Activated CD4-positive, alpha-beta T cell treated with anti-CD3 and anti-CD28 coated beads, Interleukin-2, amount 50 U/mL, for 16 hours (primary cell): ENCODE measurements around the gene ARHGAP19.

Source experiments
- DNase-seq: peaks from one replicate; pipeline ENCODE4 v3.0.0-alpha.2; 2020

Gene ARHGAP19, protein sequence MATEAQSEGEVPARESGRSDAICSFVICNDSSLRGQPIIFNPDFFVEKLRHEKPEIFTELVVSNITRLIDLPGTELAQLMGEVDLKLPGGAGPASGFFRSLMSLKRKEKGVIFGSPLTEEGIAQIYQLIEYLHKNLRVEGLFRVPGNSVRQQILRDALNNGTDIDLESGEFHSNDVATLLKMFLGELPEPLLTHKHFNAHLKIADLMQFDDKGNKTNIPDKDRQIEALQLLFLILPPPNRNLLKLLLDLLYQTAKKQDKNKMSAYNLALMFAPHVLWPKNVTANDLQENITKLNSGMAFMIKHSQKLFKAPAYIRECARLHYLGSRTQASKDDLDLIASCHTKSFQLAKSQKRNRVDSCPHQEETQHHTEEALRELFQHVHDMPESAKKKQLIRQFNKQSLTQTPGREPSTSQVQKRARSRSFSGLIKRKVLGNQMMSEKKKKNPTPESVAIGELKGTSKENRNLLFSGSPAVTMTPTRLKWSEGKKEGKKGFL

GRCh38 chr10:97292097-97292861 lies at the start of gene ARHGAP19:
Gene ARHGAP19, minus strand, starts transcription at chr10:97292637. Its CDS starts 10 bp downstream, at chr10:97292627.
- DNase-seq, result peak; percentile 99

DNA sequence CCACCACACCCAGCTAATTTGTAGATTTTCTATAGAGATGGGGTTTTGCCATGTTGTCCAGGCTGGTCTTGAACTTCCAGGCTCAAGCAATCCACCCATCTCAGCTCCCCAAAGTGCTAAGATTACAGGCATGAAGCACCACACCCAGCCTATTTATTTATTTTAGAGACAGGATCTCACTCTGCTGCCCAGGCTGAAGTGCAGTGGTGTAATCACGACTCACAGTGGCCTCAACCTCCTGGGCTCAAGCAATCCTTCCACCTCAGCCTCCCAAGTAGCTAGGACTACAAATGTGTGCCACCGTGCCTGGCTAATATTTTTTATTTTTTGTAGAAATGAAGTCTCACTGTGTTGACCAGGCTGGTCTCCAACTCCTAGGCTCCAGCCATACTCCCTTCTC lies 49.0 kb upstream of the ARHGAP19 start:
- no peak for DNase-seq

GRCh38 chr10:97338041-97338440 lies 45.6 kb upstream of the ARHGAP19 start:
- no peak for DNase-seq

DNA sequence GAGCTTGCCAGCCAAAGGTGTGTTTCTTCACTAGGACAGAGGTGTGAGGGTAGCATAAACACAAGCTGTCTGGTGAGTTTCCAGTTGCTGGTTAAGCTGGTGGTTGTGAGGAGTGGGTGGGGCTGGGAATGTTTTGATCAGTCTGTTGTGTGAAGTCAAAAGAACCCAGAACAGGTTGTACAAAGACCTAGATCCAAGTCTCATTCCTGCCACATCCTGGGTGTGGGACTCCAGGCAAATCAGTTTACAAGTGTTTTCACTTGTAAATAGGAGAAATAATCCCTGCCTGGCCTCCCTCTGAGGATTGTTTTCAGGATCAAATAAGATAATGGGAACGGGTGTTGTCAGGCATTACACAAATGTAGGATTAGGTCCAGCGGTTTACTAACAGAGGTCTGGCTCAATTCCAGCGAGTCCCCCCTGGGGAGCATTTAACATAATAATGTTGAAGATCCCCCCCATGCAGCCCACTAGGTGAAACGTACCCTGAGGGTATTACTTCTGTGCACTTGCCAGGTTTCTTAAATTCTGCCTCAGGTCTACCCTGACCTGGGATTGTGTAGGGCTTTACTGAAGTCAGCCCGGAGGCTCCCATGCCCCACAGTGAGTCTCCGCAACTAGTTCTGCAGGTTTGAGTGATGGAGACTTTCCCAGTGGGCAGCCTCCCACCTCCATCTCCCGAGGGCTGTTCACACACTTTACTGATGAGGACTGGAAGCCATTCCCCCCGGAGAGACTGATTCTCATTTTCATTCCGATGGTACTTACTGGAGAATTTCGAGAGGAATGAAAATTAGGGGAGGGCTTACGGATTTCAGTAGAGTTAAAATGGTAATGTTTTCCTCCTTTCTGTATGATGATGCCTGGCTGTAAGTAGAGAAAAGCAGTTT lies 44.8 kb upstream of the ARHGAP19 start:
- DNase-seq, result no peak

DNA sequence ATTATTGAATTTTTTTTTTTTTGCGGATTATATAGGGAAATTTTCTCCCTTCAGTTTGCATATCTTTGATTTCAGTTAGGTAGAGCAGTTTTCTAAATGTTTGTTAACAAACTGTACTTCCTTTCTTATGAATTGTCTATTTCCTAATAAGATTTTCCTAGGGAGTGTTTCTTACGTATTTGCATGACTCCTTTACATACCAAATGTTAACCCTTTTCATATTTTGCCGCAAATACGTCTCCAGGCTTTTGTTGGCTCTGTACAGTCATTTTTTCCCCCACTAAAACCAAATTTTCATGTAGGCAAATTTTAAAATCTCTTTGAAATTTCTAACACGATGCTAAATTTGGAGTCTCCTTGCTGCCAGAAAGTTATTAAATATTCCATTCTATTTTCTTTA lies 44.0 kb upstream of the ARHGAP19 start:
- no peak for DNase-seq

DNA sequence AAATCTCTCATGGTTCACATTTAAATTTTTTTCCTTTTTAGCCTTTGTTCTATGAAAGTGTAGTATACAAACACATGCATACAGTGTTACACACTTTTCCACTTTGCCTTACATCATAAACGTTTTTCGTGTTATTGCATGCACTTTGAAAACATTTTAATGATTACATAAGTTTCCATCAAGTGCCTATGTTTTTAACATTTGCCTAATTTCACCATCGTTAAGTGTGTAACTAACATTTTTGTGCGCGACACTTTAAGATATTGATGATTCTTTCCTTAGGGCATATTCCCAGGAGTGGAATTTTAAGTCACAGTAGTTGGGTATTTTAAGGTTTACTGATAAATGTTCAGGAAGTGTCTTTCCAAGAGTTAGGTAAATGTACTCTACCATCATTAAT lies 43.6 kb upstream of the ARHGAP19 start:
- no peak for DNase-seq

- no peak for DNase-seq
Observed at GRCh38 chr10:97335188-97335619, 42.8 kb upstream of the ARHGAP19 start.

- peak; percentile 89 for DNase-seq
Observed at GRCh38 chr10:97334370-97335175, 42.1 kb upstream of the ARHGAP19 start, which contains the start of gene FRAT2. Gene FRAT2, minus strand, starts transcription at chr10:97334729. Its CDS starts 157 bp downstream, at chr10:97334572.

GRCh38 chr10:97333601-97334369 lies 41.3 kb upstream of the ARHGAP19 start:
- peak; percentile 28 for DNase-seq

- DNase-seq, result no peak
Observed at GRCh38 chr10:97333351-97333600, 40.8 kb upstream of the ARHGAP19 start.

GRCh38 chr10:97332591-97333350 lies 40.3 kb upstream of the ARHGAP19 start:
- no peak for DNase-seq

- DNase-seq, result no peak
Observed at GRCh38 chr10:97331153-97331703, 38.8 kb upstream of the ARHGAP19 start.

DNA sequence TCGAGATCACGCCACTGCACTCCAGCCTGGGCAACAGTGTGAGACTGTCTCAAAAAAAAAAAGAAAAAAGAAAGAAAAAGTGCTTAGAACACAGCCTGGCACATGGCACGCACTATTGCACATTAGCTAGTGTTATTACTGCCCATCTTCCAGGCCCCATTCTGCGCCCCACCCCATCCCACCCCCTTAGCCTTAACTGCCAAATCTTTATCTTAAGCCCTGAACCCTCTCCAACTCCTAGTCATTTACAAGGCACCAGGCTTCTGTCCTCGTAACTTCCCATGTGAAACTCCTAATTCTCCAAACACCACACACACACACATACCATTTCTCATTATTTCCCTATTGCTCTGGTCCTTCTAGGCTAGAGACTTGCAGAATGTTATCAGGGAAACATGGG lies 37.3 kb upstream of the ARHGAP19 start:
- no peak for DNase-seq

DNA sequence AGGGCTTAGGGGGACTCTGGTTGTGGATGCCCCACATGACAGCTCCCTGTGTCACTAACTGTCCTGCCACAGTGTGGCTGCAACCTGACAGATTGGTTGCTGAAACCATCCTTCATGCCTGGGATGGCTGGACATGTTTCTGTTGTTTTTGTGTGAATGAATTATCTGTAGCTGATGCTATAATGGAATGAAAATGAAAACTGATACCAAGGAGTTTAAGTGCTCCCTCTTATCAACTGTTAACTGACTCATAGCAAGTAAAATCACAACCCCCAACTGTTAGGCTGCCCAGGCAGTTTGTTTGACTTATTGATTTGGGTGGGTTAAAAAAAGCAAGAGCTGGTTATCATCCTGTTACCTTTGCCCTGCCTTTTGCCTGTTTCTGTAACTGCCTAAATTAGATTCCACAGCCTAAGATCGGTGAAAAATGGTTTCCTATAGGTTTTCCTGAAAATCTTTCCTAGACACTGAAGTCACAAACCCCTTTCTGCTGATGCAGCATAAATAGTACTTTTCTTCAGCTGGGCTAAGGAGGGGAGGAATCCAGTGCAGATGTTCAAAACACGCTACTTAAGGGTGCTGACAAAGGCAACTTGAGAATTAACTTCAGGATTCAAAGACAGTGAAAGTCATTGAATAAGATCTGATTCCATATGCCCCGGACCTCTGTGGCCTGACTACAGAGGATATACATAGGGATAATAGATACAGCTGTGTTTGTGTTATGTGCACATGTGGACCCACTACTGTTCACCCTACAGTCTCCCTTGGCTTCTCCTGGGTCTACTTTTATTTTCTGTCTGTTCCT lies 36.4 kb upstream of the ARHGAP19 start:
- DNase-seq, result peak; percentile 58

DNA sequence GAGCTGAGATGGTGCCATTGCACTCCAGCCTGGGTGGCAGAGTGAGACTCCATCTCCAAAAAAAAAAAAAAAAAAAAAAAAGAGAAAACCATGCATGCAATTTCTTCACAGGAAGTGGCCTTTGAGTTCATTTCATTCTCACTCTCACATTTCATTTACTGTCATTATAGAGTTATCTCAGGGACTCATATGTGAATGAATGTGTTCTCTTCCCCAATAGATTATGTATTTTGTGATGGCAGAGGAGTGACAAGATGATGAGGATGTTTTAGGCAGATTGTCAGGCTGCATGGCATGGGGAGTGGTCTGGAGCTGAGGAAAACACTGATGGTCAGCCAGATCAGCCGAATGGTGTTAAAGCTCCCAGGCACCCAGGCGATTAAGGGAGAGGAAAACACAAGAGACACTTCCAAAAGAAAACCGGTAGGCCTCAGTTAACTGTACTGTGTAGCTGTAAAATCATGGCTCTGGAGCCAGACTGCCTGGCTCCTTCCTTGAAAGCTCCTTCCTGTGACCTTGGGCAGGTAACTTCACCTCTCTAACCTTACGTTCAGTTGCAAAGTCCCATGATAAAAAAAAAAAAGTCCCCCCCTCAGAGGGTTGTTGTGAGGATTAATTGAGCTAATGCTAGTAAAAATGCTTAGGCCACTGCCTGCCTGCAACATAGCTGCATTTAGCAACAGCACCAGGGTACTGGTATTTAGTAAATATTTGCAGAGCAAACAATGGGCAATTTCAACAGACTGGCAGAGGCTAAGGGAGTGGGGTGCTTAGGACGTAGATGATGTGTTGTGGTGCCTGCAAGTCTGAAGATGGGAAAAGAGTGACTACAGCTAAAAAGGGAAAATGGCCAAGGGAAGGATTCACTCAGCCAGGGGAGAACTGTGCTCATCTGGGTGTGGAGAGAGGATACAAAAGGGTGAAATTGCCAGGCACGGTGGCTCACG lies 35.2 kb upstream of the ARHGAP19 start:
- DNase-seq, result peak; percentile 51

GRCh38 chr10:97325754-97326153 lies 33.3 kb upstream of the ARHGAP19 start:
- DNase-seq, result no peak

- no peak for DNase-seq
Observed at GRCh38 chr10:97323501-97323900, 31.1 kb upstream of the ARHGAP19 start.

GRCh38 chr10:97321804-97322190 lies 29.4 kb upstream of the ARHGAP19 start:
- no peak for DNase-seq
